ENCODE measurements around the gene STOML2. TPM values are rescaled to one million over a fixed set of nuclear protein-coding genes. Genes with fewer than 3 reads are reported as not detected.

The STOML2 gene
- total and polyA plus RNA-seq, 9 of the 15 experiments (the other 6 are each of a cell fraction or from before 2014, with no cell fraction given) = 110 to 220 (median 174) TPM

DNA sequence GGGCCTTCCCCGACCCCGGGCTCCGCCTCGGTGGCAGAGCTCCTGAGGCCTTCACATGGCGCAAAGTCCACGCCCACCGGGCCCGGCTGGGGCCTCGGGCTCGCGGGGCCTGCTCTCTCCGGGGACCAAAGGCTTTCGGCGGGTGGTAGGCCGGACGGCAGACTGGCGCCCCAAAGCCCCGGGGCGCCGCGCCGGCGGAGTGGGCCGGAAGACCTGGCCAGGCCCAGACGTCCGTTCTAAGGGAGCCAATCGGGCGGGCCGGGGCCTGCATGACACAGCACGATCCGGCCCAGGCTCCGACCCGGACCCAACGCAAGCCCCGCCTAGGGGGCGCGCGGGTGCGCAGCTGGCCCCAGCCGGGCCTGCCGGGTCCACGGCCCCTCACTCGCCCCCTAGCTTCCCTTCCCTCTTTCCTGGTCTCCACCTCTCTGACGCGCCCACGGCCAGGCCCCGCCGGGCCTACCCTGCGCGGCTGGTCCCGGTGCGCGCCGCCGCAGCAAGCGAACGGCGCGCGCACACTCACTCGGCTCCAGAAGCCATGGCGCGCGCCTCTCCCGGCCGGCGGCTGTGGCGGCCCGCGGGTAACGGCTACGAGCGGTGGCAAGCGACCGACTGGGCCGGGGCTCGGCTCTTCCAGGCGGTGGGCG is 31.0 kb downstream of the STOML2 start (continued):
- TF ChIP-seq, protein P1, sequence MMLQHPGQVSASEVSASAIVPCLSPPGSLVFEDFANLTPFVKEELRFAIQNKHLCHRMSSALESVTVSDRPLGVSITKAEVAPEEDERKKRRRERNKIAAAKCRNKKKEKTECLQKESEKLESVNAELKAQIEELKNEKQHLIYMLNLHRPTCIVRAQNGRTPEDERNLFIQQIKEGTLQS (IDR thresholded peaks at IDR 0.05) = no peak
- TF ChIP-seq, protein P1 (CRISPR knock-in tag; conservative IDR thresholded peaks at IDR 0.05) = no peak
- TF ChIP-seq RBM17 (IDR thresholded peaks at IDR 0.05; ENCODE audit: borderline replicate concordance, low read depth, low read length) (no peak), ZNF316 (IDR thresholded peaks at IDR 0.05) (peak; percentile 84), NEUROD1 (IDR thresholded peaks at IDR 0.05; ENCODE audit: borderline replicate concordance, low read depth, low read length, partially characterized antibody) (peak; percentile 43), ZNF133 (CRISPR knock-in tag; IDR thresholded peaks at IDR 0.05) (no peak), TARDBP (IDR thresholded peaks at IDR 0.05) (no peak), ZNF589 (CRISPR knock-in tag; IDR thresholded peaks at IDR 0.05; ENCODE audit: low read depth) (no peak; the same call in 1 of the 2 replicates), ZKSCAN3 (CRISPR knock-in tag; IDR thresholded peaks at IDR 0.05) (no peak), LEF1 (IDR thresholded peaks at IDR 0.05) (no peak), GATA2 (CRISPR knock-in tag; IDR thresholded peaks at IDR 0.05) (no peak), NONO (IDR thresholded peaks at IDR 0.05; ENCODE audit: low read depth in 2 of 2, low read length in 1 of 2) (peak; percentile 49 to 50)
- TF ChIP-seq, protein P2, sequence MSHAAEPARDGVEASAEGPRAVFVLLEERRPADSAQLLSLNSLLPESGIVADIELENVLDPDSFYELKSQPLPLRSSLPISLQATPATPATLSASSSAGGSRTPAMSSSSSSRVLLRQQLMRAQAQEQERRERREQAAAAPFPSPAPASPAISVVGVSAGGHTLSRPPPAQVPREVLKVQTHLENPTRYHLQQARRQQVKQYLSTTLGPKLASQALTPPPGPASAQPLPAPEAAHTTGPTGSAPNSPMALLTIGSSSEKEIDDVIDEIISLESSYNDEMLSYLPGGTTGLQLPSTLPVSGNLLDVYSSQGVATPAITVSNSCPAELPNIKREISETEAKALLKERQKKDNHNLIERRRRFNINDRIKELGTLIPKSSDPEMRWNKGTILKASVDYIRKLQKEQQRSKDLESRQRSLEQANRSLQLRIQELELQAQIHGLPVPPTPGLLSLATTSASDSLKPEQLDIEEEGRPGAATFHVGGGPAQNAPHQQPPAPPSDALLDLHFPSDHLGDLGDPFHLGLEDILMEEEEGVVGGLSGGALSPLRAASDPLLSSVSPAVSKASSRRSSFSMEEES (CRISPR knock-in tag; IDR thresholded peaks at IDR 0.05) = no peak
- TF ChIP-seq, protein P3, sequence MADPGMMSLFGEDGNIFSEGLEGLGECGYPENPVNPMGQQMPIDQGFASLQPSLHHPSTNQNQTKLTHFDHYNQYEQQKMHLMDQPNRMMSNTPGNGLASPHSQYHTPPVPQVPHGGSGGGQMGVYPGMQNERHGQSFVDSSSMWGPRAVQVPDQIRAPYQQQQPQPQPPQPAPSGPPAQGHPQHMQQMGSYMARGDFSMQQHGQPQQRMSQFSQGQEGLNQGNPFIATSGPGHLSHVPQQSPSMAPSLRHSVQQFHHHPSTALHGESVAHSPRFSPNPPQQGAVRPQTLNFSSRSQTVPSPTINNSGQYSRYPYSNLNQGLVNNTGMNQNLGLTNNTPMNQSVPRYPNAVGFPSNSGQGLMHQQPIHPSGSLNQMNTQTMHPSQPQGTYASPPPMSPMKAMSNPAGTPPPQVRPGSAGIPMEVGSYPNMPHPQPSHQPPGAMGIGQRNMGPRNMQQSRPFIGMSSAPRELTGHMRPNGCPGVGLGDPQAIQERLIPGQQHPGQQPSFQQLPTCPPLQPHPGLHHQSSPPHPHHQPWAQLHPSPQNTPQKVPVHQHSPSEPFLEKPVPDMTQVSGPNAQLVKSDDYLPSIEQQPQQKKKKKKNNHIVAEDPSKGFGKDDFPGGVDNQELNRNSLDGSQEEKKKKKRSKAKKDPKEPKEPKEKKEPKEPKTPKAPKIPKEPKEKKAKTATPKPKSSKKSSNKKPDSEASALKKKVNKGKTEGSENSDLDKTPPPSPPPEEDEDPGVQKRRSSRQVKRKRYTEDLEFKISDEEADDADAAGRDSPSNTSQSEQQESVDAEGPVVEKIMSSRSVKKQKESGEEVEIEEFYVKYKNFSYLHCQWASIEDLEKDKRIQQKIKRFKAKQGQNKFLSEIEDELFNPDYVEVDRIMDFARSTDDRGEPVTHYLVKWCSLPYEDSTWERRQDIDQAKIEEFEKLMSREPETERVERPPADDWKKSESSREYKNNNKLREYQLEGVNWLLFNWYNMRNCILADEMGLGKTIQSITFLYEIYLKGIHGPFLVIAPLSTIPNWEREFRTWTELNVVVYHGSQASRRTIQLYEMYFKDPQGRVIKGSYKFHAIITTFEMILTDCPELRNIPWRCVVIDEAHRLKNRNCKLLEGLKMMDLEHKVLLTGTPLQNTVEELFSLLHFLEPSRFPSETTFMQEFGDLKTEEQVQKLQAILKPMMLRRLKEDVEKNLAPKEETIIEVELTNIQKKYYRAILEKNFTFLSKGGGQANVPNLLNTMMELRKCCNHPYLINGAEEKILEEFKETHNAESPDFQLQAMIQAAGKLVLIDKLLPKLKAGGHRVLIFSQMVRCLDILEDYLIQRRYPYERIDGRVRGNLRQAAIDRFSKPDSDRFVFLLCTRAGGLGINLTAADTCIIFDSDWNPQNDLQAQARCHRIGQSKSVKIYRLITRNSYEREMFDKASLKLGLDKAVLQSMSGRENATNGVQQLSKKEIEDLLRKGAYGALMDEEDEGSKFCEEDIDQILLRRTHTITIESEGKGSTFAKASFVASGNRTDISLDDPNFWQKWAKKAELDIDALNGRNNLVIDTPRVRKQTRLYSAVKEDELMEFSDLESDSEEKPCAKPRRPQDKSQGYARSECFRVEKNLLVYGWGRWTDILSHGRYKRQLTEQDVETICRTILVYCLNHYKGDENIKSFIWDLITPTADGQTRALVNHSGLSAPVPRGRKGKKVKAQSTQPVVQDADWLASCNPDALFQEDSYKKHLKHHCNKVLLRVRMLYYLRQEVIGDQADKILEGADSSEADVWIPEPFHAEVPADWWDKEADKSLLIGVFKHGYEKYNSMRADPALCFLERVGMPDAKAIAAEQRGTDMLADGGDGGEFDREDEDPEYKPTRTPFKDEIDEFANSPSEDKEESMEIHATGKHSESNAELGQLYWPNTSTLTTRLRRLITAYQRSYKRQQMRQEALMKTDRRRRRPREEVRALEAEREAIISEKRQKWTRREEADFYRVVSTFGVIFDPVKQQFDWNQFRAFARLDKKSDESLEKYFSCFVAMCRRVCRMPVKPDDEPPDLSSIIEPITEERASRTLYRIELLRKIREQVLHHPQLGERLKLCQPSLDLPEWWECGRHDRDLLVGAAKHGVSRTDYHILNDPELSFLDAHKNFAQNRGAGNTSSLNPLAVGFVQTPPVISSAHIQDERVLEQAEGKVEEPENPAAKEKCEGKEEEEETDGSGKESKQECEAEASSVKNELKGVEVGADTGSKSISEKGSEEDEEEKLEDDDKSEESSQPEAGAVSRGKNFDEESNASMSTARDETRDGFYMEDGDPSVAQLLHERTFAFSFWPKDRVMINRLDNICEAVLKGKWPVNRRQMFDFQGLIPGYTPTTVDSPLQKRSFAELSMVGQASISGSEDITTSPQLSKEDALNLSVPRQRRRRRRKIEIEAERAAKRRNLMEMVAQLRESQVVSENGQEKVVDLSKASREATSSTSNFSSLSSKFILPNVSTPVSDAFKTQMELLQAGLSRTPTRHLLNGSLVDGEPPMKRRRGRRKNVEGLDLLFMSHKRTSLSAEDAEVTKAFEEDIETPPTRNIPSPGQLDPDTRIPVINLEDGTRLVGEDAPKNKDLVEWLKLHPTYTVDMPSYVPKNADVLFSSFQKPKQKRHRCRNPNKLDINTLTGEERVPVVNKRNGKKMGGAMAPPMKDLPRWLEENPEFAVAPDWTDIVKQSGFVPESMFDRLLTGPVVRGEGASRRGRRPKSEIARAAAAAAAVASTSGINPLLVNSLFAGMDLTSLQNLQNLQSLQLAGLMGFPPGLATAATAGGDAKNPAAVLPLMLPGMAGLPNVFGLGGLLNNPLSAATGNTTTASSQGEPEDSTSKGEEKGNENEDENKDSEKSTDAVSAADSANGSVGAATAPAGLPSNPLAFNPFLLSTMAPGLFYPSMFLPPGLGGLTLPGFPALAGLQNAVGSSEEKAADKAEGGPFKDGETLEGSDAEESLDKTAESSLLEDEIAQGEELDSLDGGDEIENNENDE (IDR thresholded peaks at IDR 0.05; ENCODE audit: low read depth, low read length) = no peak
